Measurements from ENCODE around the gene ZNF446.

- TF ChIP-seq POLR2A (IDR thresholded peaks at IDR 0.05): no peak
- TF ChIP-seq, protein P1, sequence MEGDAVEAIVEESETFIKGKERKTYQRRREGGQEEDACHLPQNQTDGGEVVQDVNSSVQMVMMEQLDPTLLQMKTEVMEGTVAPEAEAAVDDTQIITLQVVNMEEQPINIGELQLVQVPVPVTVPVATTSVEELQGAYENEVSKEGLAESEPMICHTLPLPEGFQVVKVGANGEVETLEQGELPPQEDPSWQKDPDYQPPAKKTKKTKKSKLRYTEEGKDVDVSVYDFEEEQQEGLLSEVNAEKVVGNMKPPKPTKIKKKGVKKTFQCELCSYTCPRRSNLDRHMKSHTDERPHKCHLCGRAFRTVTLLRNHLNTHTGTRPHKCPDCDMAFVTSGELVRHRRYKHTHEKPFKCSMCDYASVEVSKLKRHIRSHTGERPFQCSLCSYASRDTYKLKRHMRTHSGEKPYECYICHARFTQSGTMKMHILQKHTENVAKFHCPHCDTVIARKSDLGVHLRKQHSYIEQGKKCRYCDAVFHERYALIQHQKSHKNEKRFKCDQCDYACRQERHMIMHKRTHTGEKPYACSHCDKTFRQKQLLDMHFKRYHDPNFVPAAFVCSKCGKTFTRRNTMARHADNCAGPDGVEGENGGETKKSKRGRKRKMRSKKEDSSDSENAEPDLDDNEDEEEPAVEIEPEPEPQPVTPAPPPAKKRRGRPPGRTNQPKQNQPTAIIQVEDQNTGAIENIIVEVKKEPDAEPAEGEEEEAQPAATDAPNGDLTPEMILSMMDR (IDR thresholded peaks at IDR 0.05): no peak
Observed at GRCh38 chr19:58521651-58522050, 45.5 kb downstream of the ZNF446 start.

Measured in Peyer's patch (tissue), 4 donors.